PC-9 (cell line): ENCODE data around the gene RBFOX2.

Source experiments
- EZH2 ChIP-seq: fragments of 200-600 bp; sonication (generic); IDR thresholded peaks from 2 replicates; pipeline ENCODE4 v1.8.0; 2017; ENCODE audit warnings: antibody characterized with exemption, low read depth
- TF ChIP-seq, protein P1 (sequence below): fragments of 200-600 bp; sonication (generic); conservative IDR thresholded peaks from 2 replicates; pipeline ENCODE4 v1.6.1; 2017; ENCODE audit warnings: mixed run types, antibody characterized with exemption, mild to moderate bottlenecking, moderate library complexity

GRCh38 chr22:35735542-35735941 is 293.1 kb downstream of the RBFOX2 start:
- TF ChIP-seq, protein P1, sequence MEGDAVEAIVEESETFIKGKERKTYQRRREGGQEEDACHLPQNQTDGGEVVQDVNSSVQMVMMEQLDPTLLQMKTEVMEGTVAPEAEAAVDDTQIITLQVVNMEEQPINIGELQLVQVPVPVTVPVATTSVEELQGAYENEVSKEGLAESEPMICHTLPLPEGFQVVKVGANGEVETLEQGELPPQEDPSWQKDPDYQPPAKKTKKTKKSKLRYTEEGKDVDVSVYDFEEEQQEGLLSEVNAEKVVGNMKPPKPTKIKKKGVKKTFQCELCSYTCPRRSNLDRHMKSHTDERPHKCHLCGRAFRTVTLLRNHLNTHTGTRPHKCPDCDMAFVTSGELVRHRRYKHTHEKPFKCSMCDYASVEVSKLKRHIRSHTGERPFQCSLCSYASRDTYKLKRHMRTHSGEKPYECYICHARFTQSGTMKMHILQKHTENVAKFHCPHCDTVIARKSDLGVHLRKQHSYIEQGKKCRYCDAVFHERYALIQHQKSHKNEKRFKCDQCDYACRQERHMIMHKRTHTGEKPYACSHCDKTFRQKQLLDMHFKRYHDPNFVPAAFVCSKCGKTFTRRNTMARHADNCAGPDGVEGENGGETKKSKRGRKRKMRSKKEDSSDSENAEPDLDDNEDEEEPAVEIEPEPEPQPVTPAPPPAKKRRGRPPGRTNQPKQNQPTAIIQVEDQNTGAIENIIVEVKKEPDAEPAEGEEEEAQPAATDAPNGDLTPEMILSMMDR: no peak
- TF ChIP-seq EZH2: no peak
